ENCODE data around the gene BHMT.

DNA sequence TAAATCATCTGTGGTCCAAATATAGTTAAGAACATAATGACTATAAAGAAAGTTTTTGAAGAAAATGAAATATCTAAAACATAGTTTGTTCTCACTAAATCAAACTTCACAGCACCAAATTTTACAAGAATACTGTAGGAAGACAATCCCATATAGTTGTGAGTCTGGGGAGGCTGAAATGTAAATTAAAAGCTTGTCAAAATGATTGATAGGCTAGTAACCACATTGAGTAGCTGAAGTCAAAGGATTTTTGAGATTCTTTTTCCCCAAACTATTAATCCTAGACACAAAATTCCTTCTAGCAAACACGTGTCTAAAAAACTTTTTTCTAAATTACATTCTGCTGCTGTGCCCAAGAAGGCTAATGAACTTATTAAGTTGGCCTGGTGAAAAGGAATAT lies 13.0 kb downstream of the BHMT start:
- TF ChIP-seq POLR2A (IDR thresholded peaks at IDR 0.05) = no peak
- TF ChIP-seq, protein P1, sequence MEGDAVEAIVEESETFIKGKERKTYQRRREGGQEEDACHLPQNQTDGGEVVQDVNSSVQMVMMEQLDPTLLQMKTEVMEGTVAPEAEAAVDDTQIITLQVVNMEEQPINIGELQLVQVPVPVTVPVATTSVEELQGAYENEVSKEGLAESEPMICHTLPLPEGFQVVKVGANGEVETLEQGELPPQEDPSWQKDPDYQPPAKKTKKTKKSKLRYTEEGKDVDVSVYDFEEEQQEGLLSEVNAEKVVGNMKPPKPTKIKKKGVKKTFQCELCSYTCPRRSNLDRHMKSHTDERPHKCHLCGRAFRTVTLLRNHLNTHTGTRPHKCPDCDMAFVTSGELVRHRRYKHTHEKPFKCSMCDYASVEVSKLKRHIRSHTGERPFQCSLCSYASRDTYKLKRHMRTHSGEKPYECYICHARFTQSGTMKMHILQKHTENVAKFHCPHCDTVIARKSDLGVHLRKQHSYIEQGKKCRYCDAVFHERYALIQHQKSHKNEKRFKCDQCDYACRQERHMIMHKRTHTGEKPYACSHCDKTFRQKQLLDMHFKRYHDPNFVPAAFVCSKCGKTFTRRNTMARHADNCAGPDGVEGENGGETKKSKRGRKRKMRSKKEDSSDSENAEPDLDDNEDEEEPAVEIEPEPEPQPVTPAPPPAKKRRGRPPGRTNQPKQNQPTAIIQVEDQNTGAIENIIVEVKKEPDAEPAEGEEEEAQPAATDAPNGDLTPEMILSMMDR (IDR thresholded peaks at IDR 0.05) = no peak

All from heart left ventricle (tissue), 13 donors.